GM10266 (cell line): ENCODE data around the gene ARHGEF9.

Experiments
- DNase-seq: peaks from one replicate; pipeline ENCODE4 v3.0.0; 2012; ENCODE audit errors: extremely low spot score
- CTCF ChIP-seq: IDR thresholded peaks from 2 replicates; pipeline ENCODE4 v1.5.1; 2012; ENCODE audit warnings: mild to moderate bottlenecking, low read depth; ENCODE audit not compliant: control insufficient read depth, insufficient read depth; ENCODE audit errors: missing control alignments

Gene ARHGEF9

GRCh38 chrX:63746715-63747114, 38.3 kb downstream of the ARHGEF9 start:
- no peak for DNase-seq
- no peak for TF ChIP-seq CTCF

- peak; percentile 5 for DNase-seq
- TF ChIP-seq CTCF: no peak
Measured at GRCh38 chrX:63746278-63746677, 38.7 kb downstream of the ARHGEF9 start.

GRCh38 chrX:63744850-63745394, 40.1 kb downstream of the ARHGEF9 start:
- no peak for TF ChIP-seq CTCF
- DNase-seq: no peak

DNA sequence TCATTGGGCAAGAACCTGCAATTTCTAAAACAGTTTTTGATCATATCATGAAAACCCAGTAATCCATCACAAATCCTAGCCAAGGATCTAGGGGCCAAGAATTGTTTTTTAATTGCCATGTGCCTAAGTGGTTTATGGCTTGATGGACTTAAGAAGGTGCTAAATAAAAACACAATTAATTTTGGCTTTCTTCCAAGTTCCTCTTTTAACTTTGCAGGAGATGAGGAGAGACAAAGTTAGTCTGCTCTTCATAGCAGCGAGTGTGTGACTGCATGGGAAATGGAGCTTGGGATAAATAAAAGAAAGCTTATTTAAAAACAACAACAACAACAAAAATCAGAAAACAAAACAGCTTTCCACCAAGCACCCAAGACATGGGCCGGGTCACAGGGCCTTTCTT, 41.4 kb downstream of the ARHGEF9 start:
- TF ChIP-seq CTCF: no peak
- DNase-seq: no peak

DNA sequence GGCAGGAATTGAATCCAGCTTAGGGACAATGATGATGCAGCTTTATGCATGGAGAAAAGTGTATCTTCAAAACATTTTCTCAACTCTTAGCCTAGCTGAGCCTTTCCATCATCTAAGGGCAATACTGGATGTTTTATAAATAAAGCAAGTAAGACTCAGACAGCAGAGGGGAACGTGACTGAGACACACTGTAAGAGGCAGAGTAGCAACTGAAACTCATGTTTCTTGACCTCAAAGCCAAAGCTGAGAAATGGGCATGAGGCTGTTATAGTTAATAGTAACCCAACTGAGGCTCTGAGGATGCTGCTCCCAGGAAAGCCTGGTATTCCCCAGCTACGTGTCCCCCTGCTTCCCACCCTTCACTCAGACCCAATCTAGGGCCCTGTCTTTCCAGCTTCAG, 44.6 kb downstream of the ARHGEF9 start:
- no peak for DNase-seq
- no peak for TF ChIP-seq CTCF

- no peak for TF ChIP-seq CTCF
- no peak for DNase-seq
Measured at GRCh38 chrX:63739885-63740284, 45.1 kb downstream of the ARHGEF9 start.

- no peak for DNase-seq
- no peak for TF ChIP-seq CTCF
Measured at GRCh38 chrX:63738696-63739095, 46.3 kb downstream of the ARHGEF9 start.
